Measurements from ENCODE around the gene MS4A4E. TPM values are rescaled to one million over a fixed set of nuclear protein-coding genes. Genes with fewer than 3 reads are reported as not detected.

The MS4A4E gene
- total RNA-seq, 4 donors from 2014 or later: 0.56 to 0.73 TPM; not detected in 2

- Histone ChIP-seq H3K36me3 (no peaks in the 10 kb centered on the region), H3K4me3 (replicated peaks in 1 of 3) (no peak overlapping the region), H3K9me3 (no peaks in the 10 kb centered on the region), H3K27ac (no peak overlapping the region), H3K4me1 (no peaks in the 10 kb centered on the region), H3K27me3 (no peaks in the 10 kb centered on the region)
- DNase-seq: no peak
- TF ChIP-seq CTCF (IDR thresholded peaks at IDR 0.05) (no peak), POLR2A (IDR thresholded peaks at IDR 0.05) (no peak)
- 52 to 75% methylated on average over 2 of the region's 2 CpGs for WGBS, 2 donors
- intact Hi-C loops (cut with DNase I): no loop called here
Observed at GRCh38 chr11:60281485-60281884, 38.5 kb upstream of the MS4A4E start.

- intact Hi-C loops (cut with DNase I): no loop called here
- Histone ChIP-seq H3K4me1 (no peaks in the 10 kb centered on the region), H3K36me3 (no peaks in the 10 kb centered on the region), H3K27ac (no peak within 1 kb of the TSS), H3K27me3 (no peaks in the 10 kb centered on the region), H3K9me3 (no peaks in the 10 kb centered on the region), H3K4me3 (replicated peaks in 1 of 3) (no peak within 1 kb of the TSS)
- no peak for DNase-seq
- 80 to 87% methylated on average over 3 of the region's 3 CpGs for WGBS, 2 donors
- TF ChIP-seq POLR2A (IDR thresholded peaks at IDR 0.05) (no peak), CTCF (IDR thresholded peaks at IDR 0.05) (no peak)
Observed at GRCh38 chr11:60280412-60280811, 37.5 kb upstream of the MS4A4E start, which contains the start of gene MS4A4A. MS4A4A (plus strand) TSS chr11:60280666; CDS start chr11:60280676, 10 bp downstream.

- Histone ChIP-seq H3K4me3 (replicated peaks in 1 of 3) (no peak overlapping the region), H3K36me3 (no peaks in the 10 kb centered on the region), H3K27me3 (no peaks in the 10 kb centered on the region), H3K9me3 (no peaks in the 10 kb centered on the region), H3K27ac (no peak overlapping the region), H3K4me1 (no peaks in the 10 kb centered on the region)
- no peak for TF ChIP-seq CTCF (IDR thresholded peaks at IDR 0.05)
- TF ChIP-seq POLR2A (IDR thresholded peaks at IDR 0.05): no peak
- intact Hi-C loops (cut with DNase I): no loop called here
- no peak for DNase-seq
Observed at GRCh38 chr11:60274416-60274815, 31.5 kb upstream of the MS4A4E start.

- Histone ChIP-seq H3K36me3 (no peaks in the 10 kb centered on the region), H3K27ac (no peak overlapping the region), H3K9me3 (no peaks in the 10 kb centered on the region), H3K4me1 (no peaks in the 10 kb centered on the region), H3K4me3 (replicated peaks in 1 of 3) (no peak overlapping the region), H3K27me3 (no peaks in the 10 kb centered on the region)
- DNase-seq: no peak
- WGBS, 2 donors: 26 to 30% methylated on average over 4 of the region's 4 CpGs
- no peak for TF ChIP-seq POLR2A (IDR thresholded peaks at IDR 0.05)
- peak in 5 of 6 experiments; percentile 32 to 63 (median 46) for TF ChIP-seq CTCF (IDR thresholded peaks at IDR 0.05)
- intact Hi-C loops (cut with DNase I): no loop called here
Observed at GRCh38 chr11:60265373-60266214, 22.7 kb upstream of the MS4A4E start.

GRCh38 chr11:60264644-60265043, 21.7 kb upstream of the MS4A4E start:
- no peaks in the 10 kb centered on the region for H3K9me3 ChIP-seq
- no peak overlapping the region for H3K4me3 ChIP-seq (replicated peaks in 1 of 3)
- no peaks in the 10 kb centered on the region for H3K4me1 ChIP-seq
- WGBS, 2 donors: 82 to 85% methylated on average over 5 of the region's 5 CpGs
- no peak for TF ChIP-seq CTCF (IDR thresholded peaks at IDR 0.05)
- no peak for TF ChIP-seq POLR2A (IDR thresholded peaks at IDR 0.05)
- intact Hi-C loops (cut with DNase I): no loop called here
- H3K27ac ChIP-seq: no peak overlapping the region
- H3K27me3 ChIP-seq: no peaks in the 10 kb centered on the region
- no peak for DNase-seq
- H3K36me3 ChIP-seq: no peaks in the 10 kb centered on the region
